Neural cell (in vitro differentiated cells): ENCODE data around the gene MBD5.

ENCODE experiments used
- MXI1 ChIP-seq: fragments of 450-650 bp; conservative IDR thresholded peaks from 2 replicates; pipeline ENCODE4 v1.6.1; 2014; ENCODE audit warnings: antibody characterized with exemption, mild to moderate bottlenecking; ENCODE audit not compliant: poor library complexity, severe bottlenecking
- REST ChIP-seq: IDR thresholded peaks from 2 replicates; pipeline ENCODE4 v1.6.1; 2012; ENCODE audit warnings: borderline replicate concordance
- TF ChIP-seq, protein P1 (sequence below): fragments of 450-650 bp; IDR thresholded peaks from 2 replicates; pipeline ENCODE4 v1.5.1; 2014; ENCODE audit warnings: antibody characterized with exemption, mild to moderate bottlenecking, moderate library complexity; ENCODE audit not compliant: poor library complexity, severe bottlenecking

- TF ChIP-seq REST: no peak
- TF ChIP-seq, protein P1, sequence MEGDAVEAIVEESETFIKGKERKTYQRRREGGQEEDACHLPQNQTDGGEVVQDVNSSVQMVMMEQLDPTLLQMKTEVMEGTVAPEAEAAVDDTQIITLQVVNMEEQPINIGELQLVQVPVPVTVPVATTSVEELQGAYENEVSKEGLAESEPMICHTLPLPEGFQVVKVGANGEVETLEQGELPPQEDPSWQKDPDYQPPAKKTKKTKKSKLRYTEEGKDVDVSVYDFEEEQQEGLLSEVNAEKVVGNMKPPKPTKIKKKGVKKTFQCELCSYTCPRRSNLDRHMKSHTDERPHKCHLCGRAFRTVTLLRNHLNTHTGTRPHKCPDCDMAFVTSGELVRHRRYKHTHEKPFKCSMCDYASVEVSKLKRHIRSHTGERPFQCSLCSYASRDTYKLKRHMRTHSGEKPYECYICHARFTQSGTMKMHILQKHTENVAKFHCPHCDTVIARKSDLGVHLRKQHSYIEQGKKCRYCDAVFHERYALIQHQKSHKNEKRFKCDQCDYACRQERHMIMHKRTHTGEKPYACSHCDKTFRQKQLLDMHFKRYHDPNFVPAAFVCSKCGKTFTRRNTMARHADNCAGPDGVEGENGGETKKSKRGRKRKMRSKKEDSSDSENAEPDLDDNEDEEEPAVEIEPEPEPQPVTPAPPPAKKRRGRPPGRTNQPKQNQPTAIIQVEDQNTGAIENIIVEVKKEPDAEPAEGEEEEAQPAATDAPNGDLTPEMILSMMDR: no peak
- TF ChIP-seq MXI1: no peak
Measured at GRCh38 chr2:147976102-147976501, 44.8 kb upstream of the MBD5 start.
